ENCODE results near the gene SERPING1. TPM values are rescaled to one million over a fixed set of nuclear protein-coding genes. Genes with fewer than 3 reads are reported as not detected.

Gene SERPING1
- polyA plus RNA-seq, 1 donor from 2014 or later: 0.22 TPM

DNA sequence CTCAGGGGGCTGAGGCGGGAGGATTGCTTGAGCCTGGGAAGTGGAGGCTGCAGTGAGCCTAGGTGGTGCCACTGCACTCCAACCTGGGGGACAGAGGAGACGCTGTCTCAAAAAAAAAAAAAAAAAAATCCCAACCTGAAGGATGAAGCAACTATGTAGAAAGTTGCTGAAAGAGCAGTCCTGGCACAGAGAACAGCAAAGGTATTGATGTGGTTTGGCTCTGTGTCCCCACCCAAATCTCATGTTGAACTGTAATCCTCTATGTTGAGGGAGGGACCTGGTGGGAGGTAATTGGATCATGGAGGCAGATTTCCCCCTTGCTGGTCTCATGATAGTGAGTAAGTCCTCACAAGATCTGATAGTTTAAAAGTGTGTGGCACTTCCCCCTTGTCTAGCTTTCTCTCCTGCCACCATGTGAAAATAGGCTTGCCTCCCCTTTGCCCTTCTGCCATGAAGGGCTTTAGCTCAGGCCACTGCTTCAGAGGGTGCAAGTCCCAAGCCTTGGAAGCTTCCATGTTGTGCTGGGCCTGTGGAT, 10.7 kb upstream of the SERPING1 start:
- Histone ChIP-seq H3K79me2 (replicated peaks; ENCODE audit: insufficient read depth, low read length) (no peaks in the 10 kb centered on the region), H4K20me1 (ENCODE audit: insufficient read depth) (no peaks in the 10 kb centered on the region), H3K4me2 (ENCODE audit: low read length) (no peak overlapping the region), H3K36me3 (ENCODE audit: insufficient read depth, low read length) (no peaks in the 10 kb centered on the region), H3K9me3 (ENCODE audit: low read length) (no peaks in the 10 kb centered on the region), H3K27me3 (ENCODE audit: insufficient read depth, low read depth, low read length) (no peaks in the 10 kb centered on the region), H3F3A (ENCODE audit: insufficient read depth, low read length, poor library complexity, severe bottlenecking) (no peaks in the 10 kb centered on the region), H3K9ac (ENCODE audit: low read length) (no peak overlapping the region), H2AFZ (ENCODE audit: low read depth, low read length) (no peak overlapping the region), H3K9me2 (ENCODE audit: insufficient read depth, low read length) (no peaks in the 10 kb centered on the region), H3K27ac (ENCODE audit: low read length) (no peak overlapping the region), H3K4me3 (ENCODE audit: low read length) (no peak overlapping the region)
- TF ChIP-seq, protein P1, sequence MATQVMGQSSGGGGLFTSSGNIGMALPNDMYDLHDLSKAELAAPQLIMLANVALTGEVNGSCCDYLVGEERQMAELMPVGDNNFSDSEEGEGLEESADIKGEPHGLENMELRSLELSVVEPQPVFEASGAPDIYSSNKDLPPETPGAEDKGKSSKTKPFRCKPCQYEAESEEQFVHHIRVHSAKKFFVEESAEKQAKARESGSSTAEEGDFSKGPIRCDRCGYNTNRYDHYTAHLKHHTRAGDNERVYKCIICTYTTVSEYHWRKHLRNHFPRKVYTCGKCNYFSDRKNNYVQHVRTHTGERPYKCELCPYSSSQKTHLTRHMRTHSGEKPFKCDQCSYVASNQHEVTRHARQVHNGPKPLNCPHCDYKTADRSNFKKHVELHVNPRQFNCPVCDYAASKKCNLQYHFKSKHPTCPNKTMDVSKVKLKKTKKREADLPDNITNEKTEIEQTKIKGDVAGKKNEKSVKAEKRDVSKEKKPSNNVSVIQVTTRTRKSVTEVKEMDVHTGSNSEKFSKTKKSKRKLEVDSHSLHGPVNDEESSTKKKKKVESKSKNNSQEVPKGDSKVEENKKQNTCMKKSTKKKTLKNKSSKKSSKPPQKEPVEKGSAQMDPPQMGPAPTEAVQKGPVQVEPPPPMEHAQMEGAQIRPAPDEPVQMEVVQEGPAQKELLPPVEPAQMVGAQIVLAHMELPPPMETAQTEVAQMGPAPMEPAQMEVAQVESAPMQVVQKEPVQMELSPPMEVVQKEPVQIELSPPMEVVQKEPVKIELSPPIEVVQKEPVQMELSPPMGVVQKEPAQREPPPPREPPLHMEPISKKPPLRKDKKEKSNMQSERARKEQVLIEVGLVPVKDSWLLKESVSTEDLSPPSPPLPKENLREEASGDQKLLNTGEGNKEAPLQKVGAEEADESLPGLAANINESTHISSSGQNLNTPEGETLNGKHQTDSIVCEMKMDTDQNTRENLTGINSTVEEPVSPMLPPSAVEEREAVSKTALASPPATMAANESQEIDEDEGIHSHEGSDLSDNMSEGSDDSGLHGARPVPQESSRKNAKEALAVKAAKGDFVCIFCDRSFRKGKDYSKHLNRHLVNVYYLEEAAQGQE (IDR thresholded peaks at IDR 0.05; ENCODE audit: borderline replicate concordance): no peak
- TF ChIP-seq TAF1 (IDR thresholded peaks at IDR 0.05; ENCODE audit: low read depth) (no peak), MXI1 (conservative IDR thresholded peaks at IDR 0.05; ENCODE audit: poor library complexity, severe bottlenecking) (no peak), POLR2AphosphoS5 (IDR thresholded peaks at IDR 0.05) (no peak), EZH2 (IDR thresholded peaks at IDR 0.05; ENCODE audit: borderline replicate concordance, insufficient read depth, low read length, poor library complexity, severe bottlenecking) (no peak), EP300 (conservative IDR thresholded peaks at IDR 0.05; ENCODE audit: poor library complexity, severe bottlenecking) (no peak), RAD21 (conservative IDR thresholded peaks at IDR 0.05) (no peak), SMC3 (conservative IDR thresholded peaks at IDR 0.05; ENCODE audit: poor library complexity) (no peak)
- TF ChIP-seq, protein P2, sequence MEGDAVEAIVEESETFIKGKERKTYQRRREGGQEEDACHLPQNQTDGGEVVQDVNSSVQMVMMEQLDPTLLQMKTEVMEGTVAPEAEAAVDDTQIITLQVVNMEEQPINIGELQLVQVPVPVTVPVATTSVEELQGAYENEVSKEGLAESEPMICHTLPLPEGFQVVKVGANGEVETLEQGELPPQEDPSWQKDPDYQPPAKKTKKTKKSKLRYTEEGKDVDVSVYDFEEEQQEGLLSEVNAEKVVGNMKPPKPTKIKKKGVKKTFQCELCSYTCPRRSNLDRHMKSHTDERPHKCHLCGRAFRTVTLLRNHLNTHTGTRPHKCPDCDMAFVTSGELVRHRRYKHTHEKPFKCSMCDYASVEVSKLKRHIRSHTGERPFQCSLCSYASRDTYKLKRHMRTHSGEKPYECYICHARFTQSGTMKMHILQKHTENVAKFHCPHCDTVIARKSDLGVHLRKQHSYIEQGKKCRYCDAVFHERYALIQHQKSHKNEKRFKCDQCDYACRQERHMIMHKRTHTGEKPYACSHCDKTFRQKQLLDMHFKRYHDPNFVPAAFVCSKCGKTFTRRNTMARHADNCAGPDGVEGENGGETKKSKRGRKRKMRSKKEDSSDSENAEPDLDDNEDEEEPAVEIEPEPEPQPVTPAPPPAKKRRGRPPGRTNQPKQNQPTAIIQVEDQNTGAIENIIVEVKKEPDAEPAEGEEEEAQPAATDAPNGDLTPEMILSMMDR (IDR thresholded peaks at IDR 0.05; ENCODE audit: poor library complexity, severe bottlenecking): no peak

DNA sequence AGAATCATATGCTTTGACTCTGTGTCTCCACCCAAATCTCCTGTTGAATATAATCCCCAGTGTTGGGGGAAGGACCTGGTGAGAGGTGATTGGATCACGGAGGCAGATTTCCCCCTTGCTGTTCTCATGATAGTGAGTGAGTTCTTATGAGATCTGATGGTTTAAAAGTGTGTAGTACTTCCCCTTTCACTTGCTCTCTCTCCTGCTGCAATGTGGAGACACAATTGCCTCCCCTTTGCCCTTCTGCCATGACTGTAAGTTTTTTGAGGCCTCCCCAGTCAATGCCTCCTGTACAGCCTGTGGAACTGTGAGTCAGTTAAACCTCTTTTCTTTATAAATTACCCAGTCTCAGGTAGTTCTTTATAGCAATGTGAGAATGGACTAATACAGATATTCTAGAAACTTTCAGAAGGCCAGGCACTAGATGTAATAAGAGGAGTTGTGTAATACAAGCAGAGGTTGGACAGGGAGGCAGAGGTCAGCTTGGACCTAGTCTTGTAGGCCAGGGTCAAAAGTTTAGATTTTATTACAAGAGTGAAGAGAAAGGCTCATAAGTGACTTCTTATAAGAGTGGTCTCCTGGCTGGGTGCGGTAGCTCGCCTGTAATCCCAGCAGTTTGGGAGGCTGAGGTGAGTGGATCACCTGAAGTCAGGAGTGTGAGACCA, 9.3 kb upstream of the SERPING1 start:
- Histone ChIP-seq H3K4me3 (ENCODE audit: low read length) (no peak overlapping the region), H3K27me3 (ENCODE audit: insufficient read depth, low read depth, low read length) (no peaks in the 10 kb centered on the region), H3K79me2 (replicated peaks; ENCODE audit: insufficient read depth, low read length) (no peaks in the 10 kb centered on the region), H3K9ac (ENCODE audit: low read length) (no peak overlapping the region), H3F3A (ENCODE audit: insufficient read depth, low read length, poor library complexity, severe bottlenecking) (no peaks in the 10 kb centered on the region), H3K9me3 (ENCODE audit: low read length) (no peaks in the 10 kb centered on the region), H3K36me3 (ENCODE audit: insufficient read depth, low read length) (no peaks in the 10 kb centered on the region), H3K9me2 (ENCODE audit: insufficient read depth, low read length) (no peaks in the 10 kb centered on the region), H3K27ac (ENCODE audit: low read length) (no peak overlapping the region), H4K20me1 (ENCODE audit: insufficient read depth) (no peaks in the 10 kb centered on the region), H2AFZ (ENCODE audit: low read depth, low read length) (no peak overlapping the region), H3K4me2 (ENCODE audit: low read length) (no peak overlapping the region)
- TF ChIP-seq RAD21 (conservative IDR thresholded peaks at IDR 0.05) (no peak), EZH2 (IDR thresholded peaks at IDR 0.05; ENCODE audit: borderline replicate concordance, insufficient read depth, low read length, poor library complexity, severe bottlenecking) (no peak), TAF1 (IDR thresholded peaks at IDR 0.05; ENCODE audit: low read depth) (no peak), POLR2AphosphoS5 (IDR thresholded peaks at IDR 0.05) (no peak), EP300 (conservative IDR thresholded peaks at IDR 0.05; ENCODE audit: poor library complexity, severe bottlenecking) (no peak), SMC3 (conservative IDR thresholded peaks at IDR 0.05; ENCODE audit: poor library complexity) (no peak), MXI1 (conservative IDR thresholded peaks at IDR 0.05; ENCODE audit: poor library complexity, severe bottlenecking) (no peak)
- TF ChIP-seq, protein P1 (IDR thresholded peaks at IDR 0.05; ENCODE audit: borderline replicate concordance): no peak
- TF ChIP-seq, protein P2 (IDR thresholded peaks at IDR 0.05; ENCODE audit: poor library complexity, severe bottlenecking): no peak
